IPS DF 19.7 (cell line): ENCODE measurements around the gene HES2.
"Not testable (repeated sequence)": the region's sequence is repeated elsewhere in the genome, so short reads cannot be mapped to it uniquely, and the experiment has no call there.

ENCODE experiments used
- DNase-seq: peaks from one replicate; pipeline ENCODE4 v3.0.0-alpha.2; 2013; ENCODE audit warnings: low read depth, low spot score

The HES2 gene

DNA sequence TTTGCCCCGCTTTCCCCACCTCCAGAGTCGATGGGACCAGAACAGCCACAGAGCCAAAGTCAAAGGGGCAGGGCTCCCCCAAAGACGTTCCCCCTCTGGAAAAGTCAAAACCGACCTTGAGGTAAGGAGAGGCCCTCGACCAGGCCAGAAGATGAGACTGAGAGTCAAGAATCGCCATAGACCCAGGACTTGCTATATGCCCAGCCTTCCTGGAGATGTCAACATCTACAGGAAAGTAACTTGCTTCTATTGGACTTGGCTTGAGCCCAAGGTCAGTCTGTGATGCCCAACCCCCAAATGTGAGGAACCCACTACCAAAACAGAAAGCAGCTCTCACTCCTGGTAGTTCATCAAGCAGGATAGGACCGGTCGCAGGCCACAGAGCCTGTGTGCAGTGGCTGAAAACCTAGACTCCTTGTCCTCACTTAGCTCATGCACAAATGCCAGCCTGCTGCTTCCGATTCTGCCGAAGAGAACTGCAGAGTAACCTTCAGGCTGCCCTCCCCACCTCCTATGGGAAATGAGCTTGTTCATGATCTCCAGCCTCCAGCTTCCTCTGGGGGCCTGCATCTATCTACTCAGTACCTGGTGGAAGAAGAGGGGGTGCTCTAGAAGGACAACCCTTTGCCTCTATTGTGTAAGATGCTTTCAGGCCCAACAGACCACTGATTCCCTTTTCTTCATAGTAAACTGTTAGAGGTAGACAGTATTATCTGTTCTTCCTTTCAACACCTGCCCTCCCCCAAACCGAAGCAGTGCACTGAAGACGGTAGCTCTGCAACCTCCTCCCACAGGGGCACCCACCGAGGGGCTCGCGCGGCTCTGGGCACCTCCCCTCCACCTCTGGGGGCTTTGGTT, 27.5 kb downstream of the HES2 start:
- DNase-seq: no peak

DNA sequence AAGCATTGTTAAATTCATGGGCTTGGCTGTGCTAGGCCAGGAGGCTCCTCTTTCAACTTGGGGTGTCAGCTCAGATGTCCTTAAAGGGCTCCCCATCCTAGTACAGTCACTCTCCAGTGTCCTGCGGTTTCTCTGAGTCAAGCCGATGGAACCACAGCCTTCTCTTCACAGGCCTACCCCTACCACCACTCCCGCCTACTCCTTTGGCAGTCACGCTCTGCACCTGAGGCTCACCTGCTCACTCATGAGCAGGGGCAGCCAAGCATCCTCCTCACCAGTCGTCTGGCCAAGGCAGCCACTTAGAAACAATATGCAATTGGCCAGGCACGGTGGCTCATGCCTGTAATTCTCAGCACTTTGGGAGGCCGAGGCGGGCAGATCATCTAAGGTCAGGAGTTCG, 29.7 kb downstream of the HES2 start:
- DNase-seq: no peak

DNA sequence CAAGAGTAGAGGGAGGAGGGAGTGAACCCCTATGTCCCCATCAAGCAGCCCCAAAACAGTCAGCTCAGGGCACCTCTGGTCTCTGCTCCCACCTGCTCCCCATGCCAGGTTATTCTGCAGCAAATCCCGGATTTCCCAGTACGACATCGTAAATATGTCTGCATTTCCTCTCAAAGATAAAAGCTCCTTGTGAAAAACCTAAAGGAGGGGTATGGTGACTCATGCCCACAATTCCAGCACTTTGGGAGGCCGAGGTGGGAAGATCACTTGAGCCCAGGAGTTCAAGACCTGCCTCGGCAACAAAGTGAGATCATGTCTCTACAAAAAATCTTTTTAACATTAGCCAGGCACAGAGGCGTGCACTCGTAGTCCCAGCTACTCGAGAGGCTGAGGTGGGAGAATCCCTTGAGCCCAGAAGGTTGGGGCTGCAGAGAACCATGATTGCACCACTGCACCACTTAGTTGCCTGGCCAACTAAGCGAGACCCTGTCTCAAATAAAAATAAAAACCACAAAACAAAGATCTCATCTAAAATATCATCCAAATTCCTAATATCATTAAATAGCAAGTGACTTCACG, 33.3 kb downstream of the HES2 start:
- DNase-seq: no peak

- DNase-seq: peak; percentile 90
These were observed 34.1 kb downstream of the HES2 start for GRCh38 chr1:6385488-6386191.

DNA sequence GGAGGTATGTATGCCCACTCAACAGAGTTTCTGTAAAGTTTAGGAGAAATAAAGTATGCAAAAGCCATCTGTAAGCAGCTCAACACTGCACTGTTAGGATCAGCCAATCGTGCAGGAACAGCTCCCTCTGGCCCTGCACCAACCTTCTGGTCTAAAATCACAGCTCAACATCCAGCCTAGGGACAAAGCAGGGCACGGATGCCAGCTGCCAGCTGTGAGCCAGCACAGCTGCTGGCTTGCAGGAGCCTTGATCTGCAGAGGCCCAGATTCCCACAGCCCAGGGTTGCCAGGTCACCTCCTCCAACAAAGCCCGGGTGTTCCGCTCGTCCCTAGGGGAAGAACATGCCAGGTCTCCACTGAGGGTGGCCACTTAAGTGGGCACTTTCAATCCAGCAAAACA, 34.8 kb downstream of the HES2 start:
- no peak for DNase-seq

DNA sequence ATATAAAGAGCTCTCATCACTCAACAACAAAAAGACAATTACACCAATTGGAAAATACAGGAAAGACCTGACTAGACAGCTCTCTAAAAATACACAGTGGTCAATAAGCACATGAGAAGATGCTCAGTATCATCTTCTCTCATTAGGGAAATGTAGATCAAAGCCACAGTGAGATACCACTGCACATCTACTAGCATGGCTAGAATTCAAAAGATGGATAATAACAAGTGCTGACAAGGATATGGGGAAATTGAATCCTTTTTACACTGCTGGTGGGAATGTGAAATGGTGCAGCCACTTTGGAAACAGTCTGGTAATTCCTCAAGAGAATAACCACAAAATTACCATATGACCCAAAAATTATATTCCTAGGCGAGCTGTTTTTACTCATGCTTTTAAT, 35.6 kb downstream of the HES2 start:
- no peak for DNase-seq

GRCh38 chr1:6380037-6380436, 39.7 kb downstream of the HES2 start:
- no peak for DNase-seq

GRCh38 chr1:6378096-6378746, 41.5 kb downstream of the HES2 start:
- DNase-seq: no peak

DNA sequence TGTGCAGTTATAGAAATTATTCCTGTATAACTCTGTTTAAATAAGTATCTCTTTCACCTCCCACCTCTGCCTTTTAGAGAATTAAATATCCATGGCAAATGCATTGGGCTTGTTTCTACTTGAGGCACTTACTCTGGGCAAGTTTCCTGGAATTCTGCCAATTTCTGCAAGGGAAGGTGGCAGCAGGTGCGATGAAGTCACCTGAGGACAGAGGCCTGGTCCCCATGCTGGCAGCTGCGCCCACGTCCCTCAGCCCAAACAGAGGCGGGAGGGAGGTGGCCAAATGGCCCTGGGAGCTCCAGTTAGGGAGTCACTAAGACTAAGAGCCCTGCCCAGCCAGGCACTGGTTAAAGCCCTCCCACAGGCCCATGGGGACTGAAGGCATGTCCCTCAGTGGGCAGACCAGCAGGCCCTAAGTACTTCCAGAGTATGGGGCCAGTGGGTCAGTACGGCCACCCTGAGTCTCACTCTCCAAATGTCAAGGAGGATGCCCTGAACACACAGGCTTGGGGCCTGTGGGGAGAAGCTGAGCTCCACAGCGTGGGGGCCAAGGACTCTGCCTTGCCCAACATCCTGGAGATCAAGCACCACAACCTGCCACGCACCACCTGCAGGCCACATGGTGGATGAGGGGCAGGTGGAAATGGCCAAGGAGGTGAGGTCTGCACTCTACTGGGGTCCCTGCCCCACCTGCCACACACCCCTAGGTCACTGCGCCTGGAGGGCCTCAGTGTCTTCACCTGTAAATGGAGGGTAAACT, 45.6 kb downstream of the HES2 start:
- no peak for DNase-seq

DNA sequence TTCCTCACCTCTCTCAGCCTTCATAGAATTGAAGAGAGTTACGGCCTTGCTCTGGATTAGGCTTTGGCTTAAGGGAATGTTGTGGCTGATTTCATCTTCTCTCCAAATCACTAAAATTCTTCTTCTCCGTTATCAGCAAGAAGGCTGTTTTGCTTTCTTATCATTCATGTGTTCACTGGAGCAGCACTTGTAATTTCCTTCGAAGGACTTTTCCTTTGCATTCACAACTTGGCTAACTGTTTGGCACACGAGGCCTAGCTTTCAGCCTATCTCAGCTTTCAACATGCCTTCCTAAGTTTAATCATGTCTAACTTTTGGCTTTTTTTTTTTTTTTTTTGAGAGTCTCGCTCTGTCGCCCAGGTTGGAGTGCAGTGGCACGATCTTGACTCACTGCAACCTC, 47.5 kb downstream of the HES2 start:
- not testable (repeated sequence) for DNase-seq

- no peak for DNase-seq
These were observed 49.7 kb downstream of the HES2 start for GRCh38 chr1:6370006-6370405.

GRCh38 chr1:6367381-6368012, 52.2 kb downstream of the HES2 start:
- DNase-seq: no peak

DNA sequence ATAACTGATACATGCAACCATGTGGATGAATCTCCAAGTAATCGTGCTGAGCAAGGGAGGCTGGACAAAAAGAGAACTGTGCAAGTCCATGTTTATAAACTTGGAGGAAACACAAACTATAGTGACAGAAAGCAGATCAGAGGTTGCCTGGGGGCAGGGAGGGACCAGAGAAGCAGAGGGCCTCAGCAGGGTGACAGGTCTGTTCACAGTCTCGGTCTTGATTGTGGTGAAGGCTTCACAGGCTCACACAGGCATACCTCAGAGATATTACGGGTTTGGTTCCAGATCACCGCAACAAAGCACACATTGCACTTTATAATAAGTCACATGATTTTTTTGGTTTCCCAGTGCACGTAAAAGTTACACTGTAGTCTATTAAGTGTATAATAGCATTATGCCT, 54.7 kb downstream of the HES2 start:
- no peak for DNase-seq

- not testable (repeated sequence) for DNase-seq
These were observed 56.4 kb downstream of the HES2 start for GRCh38 chr1:6363085-6363884.
